Measurements from ENCODE around the gene CREB3L1.
"Not testable (repeated sequence)": the region's sequence is repeated elsewhere in the genome, so short reads cannot be mapped to it uniquely, and the experiment has no call there.

CREB3L1 gene

GRCh38 chr11:46296528-46297448 lies 19.3 kb downstream of the CREB3L1 start:
- DNase-seq (ENCODE audit: low spot score): no peak

- DNase-seq (ENCODE audit: low spot score): no peak
Observed at GRCh38 chr11:46298699-46299433, 21.4 kb downstream of the CREB3L1 start.

- DNase-seq (ENCODE audit: low spot score): no peak
Observed at GRCh38 chr11:46299451-46299961, 22.0 kb downstream of the CREB3L1 start.

GRCh38 chr11:46300270-46300669 lies 22.8 kb downstream of the CREB3L1 start:
- no peak for DNase-seq (ENCODE audit: low spot score)

- DNase-seq (ENCODE audit: low spot score): no peak
Observed at GRCh38 chr11:46302866-46303265, 25.4 kb downstream of the CREB3L1 start.

GRCh38 chr11:46304036-46304435 lies 26.6 kb downstream of the CREB3L1 start:
- not testable (repeated sequence) for DNase-seq (ENCODE audit: low spot score)

GRCh38 chr11:46304605-46305179 lies 27.2 kb downstream of the CREB3L1 start:
- DNase-seq (ENCODE audit: low spot score): no peak

- no peak for DNase-seq (ENCODE audit: low spot score)
Observed at GRCh38 chr11:46305295-46305694, 27.8 kb downstream of the CREB3L1 start.

GRCh38 chr11:46306296-46306853 lies 28.9 kb downstream of the CREB3L1 start:
- no peak for DNase-seq (ENCODE audit: low spot score)

- no peak for DNase-seq (ENCODE audit: low spot score)
Observed at GRCh38 chr11:46307369-46307768, 29.9 kb downstream of the CREB3L1 start.

- DNase-seq (ENCODE audit: low spot score): no peak
Observed at GRCh38 chr11:46307785-46308341, 30.4 kb downstream of the CREB3L1 start.

- DNase-seq (ENCODE audit: low spot score): peak; percentile 48
Observed at GRCh38 chr11:46308631-46309419, 31.4 kb downstream of the CREB3L1 start.

- no peak for DNase-seq (ENCODE audit: low spot score)
Observed at GRCh38 chr11:46309814-46310259, 32.4 kb downstream of the CREB3L1 start.

GRCh38 chr11:46315033-46315738 lies 37.7 kb downstream of the CREB3L1 start:
- DNase-seq (ENCODE audit: low spot score): no peak

- no peak for DNase-seq (ENCODE audit: low spot score)
Observed at GRCh38 chr11:46315783-46316563, 38.5 kb downstream of the CREB3L1 start.

- no peak for DNase-seq (ENCODE audit: low spot score)
Observed at GRCh38 chr11:46319074-46319453, 41.6 kb downstream of the CREB3L1 start.

GRCh38 chr11:46321757-46322156 lies 44.3 kb downstream of the CREB3L1 start:
- no peak for DNase-seq (ENCODE audit: low spot score)

- DNase-seq (ENCODE audit: low spot score): no peak
Observed at GRCh38 chr11:46322759-46323158, 45.3 kb downstream of the CREB3L1 start.

GRCh38 chr11:46326813-46327416 lies 49.5 kb downstream of the CREB3L1 start:
- DNase-seq (ENCODE audit: low spot score): no peak

Data from globus pallidus (tissue), 1 donor.